K562 (cell line): Measurements from ENCODE around the gene TGFA. TPM values are rescaled to one million over a fixed set of nuclear protein-coding genes. Genes with fewer than 3 reads are reported as not detected.

Experiments used
- LARP7 ChIP-seq: fragments of 450-650 bp; IDR thresholded peaks from 2 replicates; pipeline ENCODE4 v1.6.1; 2016
- polyA plus RNA-seq, 8 experiments: library from polyadenylated mRNA; depleted of rRNA in 4 of 8; stranded (reverse) in 5 of 8; unstranded in 3 of 8; fragments of >200 nt; fragmentation: Nextera tagmentation in 2 of 8; fragmentation: Illumina TruSeq in 1 of 8; extraction: Ambion mirVana in 2 of 8; extraction: Trizol in 1 of 8; gene quantifications; 2 replicates each; pipeline versions ENCODE4 v1.2.1 to v1.2.3, GENCODE V29; 2011 to 2014; ENCODE audit warnings: inconsistent platforms in 1 of 8, missing spikeins in 1 of 8
- total RNA-seq, 7 experiments: library from RNA; depleted of rRNA in 6 of 7; stranded (reverse); fragments of >200 nt in 6 of 7; fragmentation: Illumina TruSeq in 2 of 7; extraction: Trizol in 2 of 7; gene quantifications; 2 replicates each; pipeline versions ENCODE4 v1.2.1 to v1.2.3, GENCODE V29; 2011 to 2021; ENCODE audit warnings: low replicate concordance in 1 of 7

Gene TGFA
- total and polyA plus RNA-seq, 9 of the 15 experiments (the other 6 are each of a cell fraction or from before 2014, with no cell fraction given), result not detected

DNA sequence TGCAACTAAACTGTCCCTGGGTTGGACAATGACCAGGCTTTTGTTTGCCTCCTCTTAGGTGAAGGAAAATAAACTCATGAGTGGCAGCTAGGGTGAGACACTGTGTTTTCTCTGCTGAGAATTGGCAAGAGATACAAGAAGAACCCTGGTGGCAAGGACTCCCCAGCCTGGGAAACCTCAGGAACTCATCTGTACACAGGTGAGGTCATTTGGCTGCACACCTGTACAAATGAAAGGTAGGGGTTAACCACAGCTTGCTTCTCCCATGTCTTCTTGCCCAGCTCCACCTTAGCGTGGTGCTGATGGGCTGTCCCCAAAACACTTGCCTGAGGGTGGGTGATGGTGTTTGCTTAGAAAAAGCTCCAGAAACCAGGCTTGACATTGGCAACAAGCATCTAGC is 154.6 kb downstream of the TGFA start (continued):
- no peak for TF ChIP-seq LARP7
- TF ChIP-seq, all 486 proteins: peak for 0

Other genes with a start within 250 kb of the TGFA start
- gene ADD2, start 214.4 kb upstream of the TGFA start, total RNA-seq (2014; rRNA removed), result 52.1 and 59.3 TPM in 2 replicates
- gene ADD2, start 214.4 kb upstream of the TGFA start, total RNA-seq (2014; rRNA removed; fragmentation: Illumina TruSeq; extraction: Trizol), result 18.1 and 19.1 TPM in 2 replicates
- 17.9 and 19.7 TPM in 2 replicates for gene ADD2, start 214.4 kb upstream of the TGFA start, total RNA-seq (2015; rRNA removed; fragmentation: Illumina TruSeq; extraction: Trizol)
- 59.6 and 63.0 TPM in 2 replicates for gene ADD2, start 214.4 kb upstream of the TGFA start, total RNA-seq (2021)
- gene ADD2, start 214.4 kb upstream of the TGFA start, polyA plus RNA-seq (2011; rRNA removed), result 15.0 and 36.2 TPM in 2 replicates
- 60.0 and 60.4 TPM in 2 replicates for gene ADD2, start 214.4 kb upstream of the TGFA start, polyA plus RNA-seq (2014; fragmentation: Illumina TruSeq; extraction: Trizol)
- 1 to 10 TPM; 3.5 to 4.0 TPM for gene ADD2, start 214.4 kb upstream of the TGFA start, polyA plus RNA-seq (2014; fragmentation: Nextera tagmentation; extraction: Ambion mirVana)
- 55.9 and 58.6 TPM in 2 replicates for gene ADD2, start 214.4 kb upstream of the TGFA start, polyA plus RNA-seq (2014; rRNA removed)
- gene FIGLA, start 236.8 kb upstream of the TGFA start, total RNA-seq (2014; rRNA removed), result not detected in 2 replicates
- not detected in 2 replicates for gene FIGLA, start 236.8 kb upstream of the TGFA start, total RNA-seq (2014; rRNA removed; fragmentation: Illumina TruSeq; extraction: Trizol)
- gene FIGLA, start 236.8 kb upstream of the TGFA start, total RNA-seq (2015; rRNA removed; fragmentation: Illumina TruSeq; extraction: Trizol), result not detected in 2 replicates
- gene FIGLA, start 236.8 kb upstream of the TGFA start, total RNA-seq (2021), result not detected in 2 replicates
- not detected in 2 replicates for gene FIGLA, start 236.8 kb upstream of the TGFA start, polyA plus RNA-seq (2011; rRNA removed)
- not detected in 2 replicates for gene FIGLA, start 236.8 kb upstream of the TGFA start, polyA plus RNA-seq (2014; fragmentation: Illumina TruSeq; extraction: Trizol)
- gene FIGLA, start 236.8 kb upstream of the TGFA start, polyA plus RNA-seq (2014; fragmentation: Nextera tagmentation; extraction: Ambion mirVana), result not detected
- gene FIGLA, start 236.8 kb upstream of the TGFA start, polyA plus RNA-seq (2014; rRNA removed), result not detected in 2 replicates